ENCODE data around the gene KMT2C. TPM values are rescaled to one million over a fixed set of nuclear protein-coding genes. Genes with fewer than 3 reads are reported as not detected.

Gene KMT2C
- total RNA-seq, 1 donor from 2014 or later, result 36.0 TPM

- TF ChIP-seq, protein P1, sequence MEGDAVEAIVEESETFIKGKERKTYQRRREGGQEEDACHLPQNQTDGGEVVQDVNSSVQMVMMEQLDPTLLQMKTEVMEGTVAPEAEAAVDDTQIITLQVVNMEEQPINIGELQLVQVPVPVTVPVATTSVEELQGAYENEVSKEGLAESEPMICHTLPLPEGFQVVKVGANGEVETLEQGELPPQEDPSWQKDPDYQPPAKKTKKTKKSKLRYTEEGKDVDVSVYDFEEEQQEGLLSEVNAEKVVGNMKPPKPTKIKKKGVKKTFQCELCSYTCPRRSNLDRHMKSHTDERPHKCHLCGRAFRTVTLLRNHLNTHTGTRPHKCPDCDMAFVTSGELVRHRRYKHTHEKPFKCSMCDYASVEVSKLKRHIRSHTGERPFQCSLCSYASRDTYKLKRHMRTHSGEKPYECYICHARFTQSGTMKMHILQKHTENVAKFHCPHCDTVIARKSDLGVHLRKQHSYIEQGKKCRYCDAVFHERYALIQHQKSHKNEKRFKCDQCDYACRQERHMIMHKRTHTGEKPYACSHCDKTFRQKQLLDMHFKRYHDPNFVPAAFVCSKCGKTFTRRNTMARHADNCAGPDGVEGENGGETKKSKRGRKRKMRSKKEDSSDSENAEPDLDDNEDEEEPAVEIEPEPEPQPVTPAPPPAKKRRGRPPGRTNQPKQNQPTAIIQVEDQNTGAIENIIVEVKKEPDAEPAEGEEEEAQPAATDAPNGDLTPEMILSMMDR (IDR thresholded peaks at IDR 0.05), result no peak
- H3K27ac ChIP-seq, result peak overlapping the region in 1 of 2 donors; percentile 36
Observed at GRCh38 chr7:152185558-152185957, 250.2 kb downstream of the KMT2C start.

DNA sequence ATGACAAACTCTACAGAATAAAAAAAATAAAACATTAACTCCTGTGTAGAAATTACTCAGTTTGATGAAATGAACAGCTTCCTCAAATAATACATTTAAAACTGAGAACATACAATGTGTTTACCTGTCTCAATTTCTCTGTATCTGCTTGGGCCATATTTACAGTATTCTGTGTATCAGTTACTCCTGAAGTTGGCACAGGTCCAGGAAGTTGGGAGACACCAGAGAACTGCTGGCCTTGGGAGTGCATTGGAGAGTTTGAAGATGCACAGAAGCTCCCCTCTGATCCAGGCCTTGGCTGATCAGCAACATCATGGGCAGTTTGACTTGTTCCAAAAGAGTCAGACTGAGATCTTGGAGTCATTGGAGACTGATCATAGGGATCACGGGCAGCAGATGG, 255.2 kb downstream of the KMT2C start:
- H3K4me1 ChIP-seq, result no peaks in the 10 kb centered on the region
- H3K27ac ChIP-seq, result no peak overlapping the region
- H3K27me3 ChIP-seq, result no peaks in the 10 kb centered on the region
- H3K4me3 ChIP-seq, result no peak overlapping the region
- no peaks in the 10 kb centered on the region for H3K9me3 ChIP-seq
- no peak for DNase-seq (ENCODE audit: low spot score in 2 of 2)
- TF ChIP-seq, protein P1 (IDR thresholded peaks at IDR 0.05), result no peak
- intact Hi-C loops (cut with DNase I), result no loop called here
- H3K36me3 ChIP-seq, result peaks cover 60 to 75% of the 10 kb centered on the region in 2 donors

More at GRCh38 chr7:152185558-152185957, 250.2 kb downstream of the KMT2C start:
- peaks cover 45 to 53% of the 10 kb centered on the region in 2 donors for H3K36me3 ChIP-seq
- intact Hi-C loops (cut with DNase I), result no loop called here
- H3K4me3 ChIP-seq, result no peak overlapping the region
- no peaks in the 10 kb centered on the region for H3K9me3 ChIP-seq
- H3K27me3 ChIP-seq, result no peaks in the 10 kb centered on the region
- H3K4me1 ChIP-seq, result no peaks in the 10 kb centered on the region
- no peak for DNase-seq (ENCODE audit: low spot score in 2 of 2)

DNA sequence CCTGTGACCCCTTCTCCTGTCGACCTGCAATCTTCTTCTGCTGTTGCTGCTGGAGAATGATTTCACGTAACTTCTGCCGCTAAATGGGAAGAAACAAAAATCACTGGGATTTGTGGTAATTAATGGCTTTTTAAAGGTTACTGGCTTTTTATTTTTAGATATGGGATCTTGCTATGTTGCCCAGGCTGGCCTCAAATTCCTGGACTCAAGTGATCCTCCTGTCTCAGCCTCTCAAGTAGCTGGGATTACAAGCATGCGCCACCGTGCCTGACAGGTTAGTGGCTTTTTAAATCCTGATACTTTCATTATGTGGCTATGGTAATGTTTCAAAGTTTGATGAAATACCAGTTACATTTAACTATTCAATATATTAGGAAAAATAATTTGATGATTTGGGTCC, 255.8 kb downstream of the KMT2C start:
- Histone ChIP-seq H3K4me3 (no peak overlapping the region), H3K36me3 (peaks cover 61 to 78% of the 10 kb centered on the region in 2 donors), H3K27me3 (no peaks in the 10 kb centered on the region), H3K4me1 (no peaks in the 10 kb centered on the region), H3K27ac (no peak overlapping the region), H3K9me3 (no peaks in the 10 kb centered on the region)
- DNase-seq (ENCODE audit: low spot score in 2 of 2), result no peak
- TF ChIP-seq, protein P1 (IDR thresholded peaks at IDR 0.05), result no peak
- intact Hi-C loops (cut with DNase I), result no loop called here

DNA sequence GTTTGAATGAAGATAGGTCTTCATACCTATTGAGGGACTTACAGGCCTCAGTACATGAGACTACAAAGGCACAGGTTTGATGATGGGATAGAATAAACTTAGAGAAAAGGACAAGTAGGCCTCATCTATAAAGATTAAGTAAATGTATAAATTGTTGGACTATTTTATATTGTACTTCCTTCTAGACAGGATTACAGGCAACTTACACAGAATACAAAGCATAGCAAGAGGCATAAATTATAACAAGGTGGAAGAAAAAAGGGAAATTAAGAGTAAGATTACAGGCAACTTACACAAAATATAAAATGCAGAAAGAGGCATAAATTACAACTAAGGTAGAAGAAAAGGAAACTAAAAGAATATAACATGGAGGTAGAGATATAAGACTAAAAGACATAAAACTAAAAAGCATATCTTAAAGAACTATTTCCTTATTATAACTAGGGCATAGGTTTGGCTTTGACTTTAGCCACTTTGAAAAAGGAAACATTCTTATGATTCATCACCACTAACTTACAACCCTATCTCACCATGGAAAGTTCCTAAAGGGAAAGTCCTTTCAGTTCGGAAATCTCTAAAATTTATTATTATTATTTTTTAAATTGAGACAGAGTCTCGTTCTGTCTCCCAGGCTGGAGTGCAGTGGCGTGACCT, 257.3 kb downstream of the KMT2C start:
- intact Hi-C loops (cut with DNase I), result no loop called here
- no peak overlapping the region for H3K4me3 ChIP-seq
- DNase-seq (ENCODE audit: low spot score in 2 of 2), result no peak
- H3K9me3 ChIP-seq, result no peaks in the 10 kb centered on the region
- TF ChIP-seq, protein P1 (IDR thresholded peaks at IDR 0.05), result no peak
- H3K27ac ChIP-seq, result no peak overlapping the region
- no peaks in the 10 kb centered on the region for H3K27me3 ChIP-seq
- no peaks in the 10 kb centered on the region for H3K4me1 ChIP-seq
- H3K36me3 ChIP-seq, result peaks cover 58 to 78% of the 10 kb centered on the region in 2 donors

DNA sequence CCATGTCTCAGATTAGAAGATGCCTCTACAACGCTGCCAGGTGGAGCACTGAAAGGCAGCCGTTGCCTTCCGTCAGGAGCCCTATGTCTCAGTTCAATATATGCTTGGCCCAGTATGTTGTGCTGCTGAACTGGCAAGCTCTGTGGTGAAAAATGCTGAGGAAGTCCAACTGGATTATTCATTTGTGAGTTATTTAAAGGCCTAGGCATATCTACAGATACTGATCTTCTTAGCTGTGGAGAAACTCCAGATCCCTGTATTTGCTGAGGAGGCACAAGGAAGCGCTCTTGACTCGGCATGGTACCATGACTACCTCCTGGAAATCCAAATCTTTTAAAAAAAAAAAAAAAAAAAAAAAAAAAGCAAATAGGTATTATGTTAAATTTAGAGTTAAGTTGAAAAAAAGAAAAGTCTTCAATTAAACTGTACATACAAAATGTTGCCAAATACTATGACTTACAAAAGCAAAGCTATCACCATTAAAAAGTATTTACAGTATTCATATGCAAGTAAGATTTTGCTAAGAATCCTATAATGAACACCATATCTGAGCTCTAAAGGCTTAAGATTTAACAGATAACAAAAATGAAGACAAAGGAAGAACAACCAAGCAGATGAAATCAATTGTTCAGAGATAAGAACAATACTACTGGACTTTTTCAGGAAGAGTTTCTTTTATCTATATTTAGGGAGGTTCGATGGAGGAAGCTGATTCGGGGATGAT, 258.0 kb downstream of the KMT2C start:
- no peaks in the 10 kb centered on the region for H3K9me3 ChIP-seq
- peaks cover 57 to 74% of the 10 kb centered on the region in 2 donors for H3K36me3 ChIP-seq
- H3K27ac ChIP-seq, result no peak overlapping the region
- DNase-seq (ENCODE audit: low spot score in 2 of 2), result no peak
- TF ChIP-seq, protein P1 (IDR thresholded peaks at IDR 0.05), result no peak
- no peaks in the 10 kb centered on the region for H3K27me3 ChIP-seq
- intact Hi-C loops (cut with DNase I), result no loop called here
- H3K4me1 ChIP-seq, result no peaks in the 10 kb centered on the region
- H3K4me3 ChIP-seq, result no peak overlapping the region

Measured in ascending aorta (tissue), 2 donors.